ENCODE measurements around the gene STN1. TPM values are rescaled to one million over a fixed set of nuclear protein-coding genes. Genes with fewer than 3 reads are reported as not detected.
"Not testable (repeated sequence)": the region's sequence is repeated elsewhere in the genome, so short reads cannot be mapped to it uniquely, and the experiment has no call there.

Gene STN1
- total RNA-seq, 2 donors from 2014 or later, result 5.9 to 32.2 TPM

GRCh38 chr10:103847909-103848468, 70.0 kb downstream of the STN1 start:
- DNase-seq (no peak), ATAC-seq (no peak)
- peaks cover 58% of the 10 kb centered on the region for H3K4me1 ChIP-seq
- no peaks in the 10 kb centered on the region for H3K27me3 ChIP-seq
- WGBS, 2 donors, result 76 to 77% methylated on average over 5 to 8 of the region's 8 CpGs
- no peak overlapping the region for H3K4me3 ChIP-seq
- peak in 1 of 7 experiments; percentile 3 for TF ChIP-seq CTCF (IDR thresholded peaks at IDR 0.05)
- no peak for TF ChIP-seq POLR2A (IDR thresholded peaks at IDR 0.05)
- H3K36me3 ChIP-seq (replicated peaks in 1 of 2; ENCODE audit: insufficient read depth in 1 of 2, low read depth in 2 of 2), result no peaks in the 10 kb centered on the region
- no peaks in the 10 kb centered on the region for H3K9me3 ChIP-seq
- intact Hi-C loops (cut with DNase I), result no loop called here
- H3K27ac ChIP-seq, result no peak overlapping the region

- intact Hi-C loops (cut with DNase I), result no loop called here
- no peak for TF ChIP-seq CTCF (IDR thresholded peaks at IDR 0.05)
- TF ChIP-seq POLR2A (IDR thresholded peaks at IDR 0.05), result no peak
- Histone ChIP-seq H3K36me3 (replicated peaks in 1 of 2; ENCODE audit: insufficient read depth in 1 of 2, low read depth in 2 of 2) (no peaks in the 10 kb centered on the region), H3K4me1 (peaks cover 60% of the 10 kb centered on the region), H3K4me3 (no peak overlapping the region), H3K27me3 (no peaks in the 10 kb centered on the region), H3K27ac (no peak overlapping the region), H3K9me3 (no peaks in the 10 kb centered on the region)
- WGBS, 2 donors, result 81 to 88% methylated on average over 7 of the region's 7 CpGs
- ATAC-seq (no peak), DNase-seq (no peak)
Observed at GRCh38 chr10:103847346-103847745, 70.6 kb downstream of the STN1 start.

- peaks cover 56% of the 10 kb centered on the region for H3K4me1 ChIP-seq
- peak overlapping the region in 1 of 4 donors; percentile 30 for H3K27ac ChIP-seq
- TF ChIP-seq POLR2A (IDR thresholded peaks at IDR 0.05), result no peak
- TF ChIP-seq CTCF (IDR thresholded peaks at IDR 0.05), result no peak
Observed at GRCh38 chr10:103845972-103846371, 72.0 kb downstream of the STN1 start.

GRCh38 chr10:103845346-103845745, 72.6 kb downstream of the STN1 start:
- H3K4me3 ChIP-seq; H3K27me3 ChIP-seq; H3K36me3 ChIP-seq (replicated peaks in 1 of 2; ENCODE audit: insufficient read depth in 1 of 2, low read depth in 2 of 2); H3K9me3 ChIP-seq; DNase-seq; intact Hi-C loops (cut with DNase I); ATAC-seq: not testable (repeated sequence)
- Histone ChIP-seq H3K4me1 (peaks cover 52% of the 10 kb centered on the region), H3K27ac (peak overlapping the region in 1 of 4 donors; percentile 30)
- WGBS, 2 donors, result 91 to 96% methylated on average over 3 of the region's 3 CpGs

More at GRCh38 chr10:103845972-103846371, 72.0 kb downstream of the STN1 start:
- Histone ChIP-seq H3K4me3 (no peak overlapping the region), H3K36me3 (replicated peaks in 1 of 2; ENCODE audit: insufficient read depth in 1 of 2, low read depth in 2 of 2) (no peaks in the 10 kb centered on the region), H3K27me3 (no peaks in the 10 kb centered on the region), H3K9me3 (no peaks in the 10 kb centered on the region)
- DNase-seq (peak in 1 of 4 donors; percentile 30), ATAC-seq (no peak)
- WGBS, 2 donors, result 76 to 78% methylated on average over 5 of the region's 5 CpGs
- intact Hi-C loops (cut with DNase I), result no loop called here

GRCh38 chr10:103843854-103844570, 74.0 kb downstream of the STN1 start:
- DNase-seq (peak in 3 of 4 donors; percentile 63 to 74 (median 68)), ATAC-seq (peak; percentile 69)
- Histone ChIP-seq H3K27me3 (no peaks in the 10 kb centered on the region), H3K4me1 (peaks cover 56% of the 10 kb centered on the region), H3K4me3 (no peak overlapping the region), H3K9me3 (no peaks in the 10 kb centered on the region), H3K36me3 (replicated peaks in 1 of 2; ENCODE audit: insufficient read depth in 1 of 2, low read depth in 2 of 2) (no peaks in the 10 kb centered on the region), H3K27ac (peak overlapping the region; percentile 30 to 79 (median 64))
- intact Hi-C loops (cut with DNase I), result no loop called here
- peak in 2 of 3 donors; percentile 42 to 43 for TF ChIP-seq POLR2A (IDR thresholded peaks at IDR 0.05)
- TF ChIP-seq CTCF (IDR thresholded peaks at IDR 0.05), result no peak
- WGBS, 2 donors, result 26 to 49% methylated on average over 3 to 6 of the region's 6 CpGs
